ENCODE measurements around the gene LIN52. TPM values are rescaled to one million over a fixed set of nuclear protein-coding genes. Genes with fewer than 3 reads are reported as not detected.

LIN52 gene
- 10 to 100 TPM; 13.0 to 14.7 TPM for total RNA-seq

GRCh38 chr14:74084277-74085046 lies at the start of gene LIN52, which contains the start of gene ALDH6A1:
Gene LIN52, plus strand, starts transcription at chr14:74084956. Its CDS starts 19 bp downstream, at chr14:74084975.
Gene ALDH6A1, minus strand, starts transcription at chr14:74084453. Its CDS starts 59 bp downstream, at chr14:74084394.
- H3K4me1 Mint-ChIP-seq = peaks cover 42% of the 10 kb centered on the region
- ChIA-PET CTCF (interaction anchor here (0.5 to 1.6 kb wide), 2 partner anchors 11 to 75 kb away, joined by 4 to 9 read pairs; no protein-coding TSS in a partner anchor), POLR2A (no interaction called here)
- H3K27me3 Mint-ChIP-seq = no peaks in the 10 kb centered on the region
- peak within 1 kb of the TSS; percentile 98 for H3K4me3 Mint-ChIP-seq
- H3K27ac Mint-ChIP-seq = peak within 1 kb of the TSS; percentile 99
- peak; percentile 100 for DNase-seq
- H3K36me3 Mint-ChIP-seq (ENCODE audit: low read depth) = peaks cover 9% of the 10 kb centered on the region
- H3K9me3 Mint-ChIP-seq = no peaks in the 10 kb centered on the region

- ChIA-PET POLR2A (no interaction called here), CTCF (interaction anchor here (0.6 to 1.0 kb wide), 3 partner anchors 31 to 73 kb away, joined by 3 read pairs; no protein-coding TSS in a partner anchor)
- no peaks in the 10 kb centered on the region for H3K27me3 Mint-ChIP-seq
- H3K4me3 Mint-ChIP-seq = no peak overlapping the region
- H3K36me3 Mint-ChIP-seq (ENCODE audit: low read depth) = no peaks in the 10 kb centered on the region
- H3K27ac Mint-ChIP-seq = no peak overlapping the region
- no peaks in the 10 kb centered on the region for H3K4me1 Mint-ChIP-seq
- DNase-seq = no peak
- H3K9me3 Mint-ChIP-seq = no peaks in the 10 kb centered on the region
Measured at GRCh38 chr14:74035556-74035955, 49.2 kb upstream of the LIN52 start.

- no peak overlapping the region for H3K27ac Mint-ChIP-seq
- no peaks in the 10 kb centered on the region for H3K36me3 Mint-ChIP-seq (ENCODE audit: low read depth)
- no peak overlapping the region for H3K4me3 Mint-ChIP-seq
- peak; percentile 43 for DNase-seq
- POLR2A ChIA-PET = no interaction called here
- H3K4me1 Mint-ChIP-seq = no peaks in the 10 kb centered on the region
- H3K9me3 Mint-ChIP-seq = no peaks in the 10 kb centered on the region
- CTCF ChIA-PET = interaction anchor here (0.6 kb wide), 1 partner anchor 266 kb away, joined by 3 read pairs; no protein-coding TSS in a partner anchor
- no peaks in the 10 kb centered on the region for H3K27me3 Mint-ChIP-seq
Measured at GRCh38 chr14:74038020-74038859, 46.5 kb upstream of the LIN52 start.

GRCh38 chr14:74042296-74042695 lies 42.5 kb upstream of the LIN52 start:
- POLR2A ChIA-PET = no interaction called here
- H3K27ac Mint-ChIP-seq = no peak overlapping the region
- CTCF ChIA-PET = interaction anchor here (0.8 to 1.6 kb wide), 2 partner anchors 12 to 29 kb away, joined by 3 read pairs; no protein-coding TSS in a partner anchor
- no peaks in the 10 kb centered on the region for H3K4me1 Mint-ChIP-seq
- no peak for DNase-seq
- no peak overlapping the region for H3K4me3 Mint-ChIP-seq
- H3K27me3 Mint-ChIP-seq = no peaks in the 10 kb centered on the region
- H3K9me3 Mint-ChIP-seq = no peaks in the 10 kb centered on the region
- no peaks in the 10 kb centered on the region for H3K36me3 Mint-ChIP-seq (ENCODE audit: low read depth)

- POLR2A ChIA-PET = no interaction called here
- DNase-seq = no peak
- Mint-ChIP-seq H3K4me3 (no peak overlapping the region), H3K36me3 (ENCODE audit: low read depth) (no peaks in the 10 kb centered on the region), H3K27ac (no peak overlapping the region), H3K9me3 (no peaks in the 10 kb centered on the region), H3K27me3 (no peaks in the 10 kb centered on the region), H3K4me1 (no peaks in the 10 kb centered on the region)
- CTCF ChIA-PET = interaction anchor here (0.5 kb wide), 1 partner anchor 252 kb away, joined by 4 read pairs; no protein-coding TSS in a partner anchor
Measured at GRCh38 chr14:74045522-74045921, 39.2 kb upstream of the LIN52 start.

GRCh38 chr14:74048281-74048680 lies 36.5 kb upstream of the LIN52 start:
- ChIA-PET POLR2A (no interaction called here), CTCF (interaction anchor here (1.5 kb wide), 1 partner anchor 16 kb away, joined by 3 read pairs; no protein-coding TSS in a partner anchor)
- Mint-ChIP-seq H3K27me3 (no peaks in the 10 kb centered on the region), H3K27ac (no peak overlapping the region), H3K9me3 (no peaks in the 10 kb centered on the region), H3K4me1 (no peaks in the 10 kb centered on the region), H3K36me3 (ENCODE audit: low read depth) (no peaks in the 10 kb centered on the region), H3K4me3 (no peak overlapping the region)
- no peak for DNase-seq

GRCh38 chr14:74049876-74050495 lies 34.8 kb upstream of the LIN52 start:
- no peaks in the 10 kb centered on the region for H3K4me1 Mint-ChIP-seq
- POLR2A ChIA-PET = no interaction called here
- no peak overlapping the region for H3K27ac Mint-ChIP-seq
- DNase-seq = no peak
- CTCF ChIA-PET = interaction anchor here (0.6 to 1.5 kb wide), 2 partner anchors 18 to 74 kb away, joined by 3 read pairs; no protein-coding TSS in a partner anchor
- H3K9me3 Mint-ChIP-seq = no peaks in the 10 kb centered on the region
- no peaks in the 10 kb centered on the region for H3K27me3 Mint-ChIP-seq
- H3K4me3 Mint-ChIP-seq = no peak overlapping the region
- H3K36me3 Mint-ChIP-seq (ENCODE audit: low read depth) = no peaks in the 10 kb centered on the region

- no peak overlapping the region for H3K27ac Mint-ChIP-seq
- H3K4me1 Mint-ChIP-seq = no peaks in the 10 kb centered on the region
- H3K27me3 Mint-ChIP-seq = no peaks in the 10 kb centered on the region
Measured at GRCh38 chr14:74062809-74063150, 22.0 kb upstream of the LIN52 start.

GRCh38 chr14:74064426-74064825 lies 20.3 kb upstream of the LIN52 start:
- CTCF ChIA-PET = interaction anchor here (0.7 to 0.9 kb wide), 2 partner anchors 18 to 1195 kb away, joined by 3 read pairs; no protein-coding TSS in a partner anchor
- Mint-ChIP-seq H3K27me3 (no peaks in the 10 kb centered on the region), H3K4me3 (no peak overlapping the region), H3K27ac (no peak overlapping the region), H3K4me1 (no peaks in the 10 kb centered on the region), H3K36me3 (ENCODE audit: low read depth) (peaks cover 23% of the 10 kb centered on the region), H3K9me3 (no peaks in the 10 kb centered on the region)
- DNase-seq = no peak
- POLR2A ChIA-PET = no interaction called here

More at GRCh38 chr14:74062809-74063150, 22.0 kb upstream of the LIN52 start:
- Mint-ChIP-seq H3K36me3 (ENCODE audit: low read depth) (peaks cover 23% of the 10 kb centered on the region), H3K9me3 (no peaks in the 10 kb centered on the region), H3K4me3 (no peak overlapping the region)
- POLR2A ChIA-PET = no interaction called here
- no peak for DNase-seq
- CTCF ChIA-PET = interaction anchor here (0.6 to 1.0 kb wide), 2 partner anchors 117 to 120 kb away, joined by 3 to 5 read pairs; no protein-coding TSS in a partner anchor

GRCh38 chr14:74064883-74065282 lies 19.9 kb upstream of the LIN52 start:
- POLR2A ChIA-PET = no interaction called here
- DNase-seq = no peak
- Mint-ChIP-seq H3K4me1 (no peaks in the 10 kb centered on the region), H3K9me3 (no peaks in the 10 kb centered on the region), H3K4me3 (no peak overlapping the region), H3K27me3 (no peaks in the 10 kb centered on the region), H3K36me3 (ENCODE audit: low read depth) (peaks cover 21% of the 10 kb centered on the region), H3K27ac (no peak overlapping the region)
- CTCF ChIA-PET = interaction anchor here (0.7 kb wide), 1 partner anchor 1195 kb away, joined by 3 read pairs; no protein-coding TSS in a partner anchor

GRCh38 chr14:74065746-74066575 lies 18.8 kb upstream of the LIN52 start:
- no peak overlapping the region for H3K4me3 Mint-ChIP-seq
- POLR2A ChIA-PET = no interaction called here
- CTCF ChIA-PET = interaction anchor here (0.6 kb wide), 1 partner anchor 322 kb away, joined by 3 read pairs; no protein-coding TSS in a partner anchor

GRCh38 chr14:74077401-74077800 lies 7.4 kb upstream of the LIN52 start:
- ChIA-PET CTCF (interaction anchor here (0.7 kb wide), 1 partner anchor 165 kb away, joined by 3 read pairs; no protein-coding TSS in a partner anchor), POLR2A (no interaction called here)
- Mint-ChIP-seq H3K27ac (no peak overlapping the region), H3K4me1 (no peaks in the 10 kb centered on the region), H3K27me3 (no peaks in the 10 kb centered on the region), H3K36me3 (ENCODE audit: low read depth) (no peaks in the 10 kb centered on the region), H3K4me3 (no peak overlapping the region), H3K9me3 (no peaks in the 10 kb centered on the region)
- DNase-seq = no peak

More at GRCh38 chr14:74065746-74066575, 18.8 kb upstream of the LIN52 start:
- Mint-ChIP-seq H3K36me3 (ENCODE audit: low read depth) (peaks cover 16% of the 10 kb centered on the region), H3K9me3 (no peaks in the 10 kb centered on the region), H3K27me3 (no peaks in the 10 kb centered on the region), H3K27ac (no peak overlapping the region), H3K4me1 (no peaks in the 10 kb centered on the region)
- no peak for DNase-seq
